Stimulated activated CD4-positive, alpha-beta T cell treated with anti-CD3 and anti-CD28 coated beads, Interleukin-15, amount 100 ng/mL, for 1 hour (primary cell): ENCODE measurements around the gene LRRC74B.
"Not testable (repeated sequence)": the region's sequence is repeated elsewhere in the genome, so short reads cannot be mapped to it uniquely, and the experiment has no call there.

ENCODE experiments used
- DNase-seq, 2 donors: peaks; one replicate each; pipeline ENCODE4 v3.0.0-alpha.2; 2020; ENCODE audit warnings: low read depth in 1 of 2, low spot score in 1 of 2

Gene LRRC74B

GRCh38 chr22:21054046-21054713 is 8.4 kb downstream of the LRRC74B start:
- DNase-seq = no peak

- no peak for DNase-seq
Measured at GRCh38 chr22:21054714-21055563, 9.2 kb downstream of the LRRC74B start.

- DNase-seq = no peak
Measured at GRCh38 chr22:21055564-21055834, 9.8 kb downstream of the LRRC74B start.

- no peak for DNase-seq
Measured at GRCh38 chr22:21055880-21056319, 10.2 kb downstream of the LRRC74B start.

GRCh38 chr22:21060363-21060762 is 14.6 kb downstream of the LRRC74B start:
- DNase-seq = not testable (repeated sequence)

GRCh38 chr22:21061660-21062321 is 16.0 kb downstream of the LRRC74B start:
- DNase-seq = not testable (repeated sequence)

- not testable (repeated sequence) for DNase-seq
Measured at GRCh38 chr22:21064425-21064824, 18.7 kb downstream of the LRRC74B start.

GRCh38 chr22:21064917-21065864 is 19.4 kb downstream of the LRRC74B start:
- no peak for DNase-seq

- DNase-seq = no peak
Measured at GRCh38 chr22:21067075-21067900, 21.5 kb downstream of the LRRC74B start.

GRCh38 chr22:21067901-21068680 is 22.3 kb downstream of the LRRC74B start:
- DNase-seq = no peak

GRCh38 chr22:21068681-21069276 is 23.0 kb downstream of the LRRC74B start:
- DNase-seq = no peak

- no peak for DNase-seq
Measured at GRCh38 chr22:21069375-21069774, 23.6 kb downstream of the LRRC74B start.

GRCh38 chr22:21070690-21071615 is 25.2 kb downstream of the LRRC74B start:
- DNase-seq = no peak

GRCh38 chr22:21071796-21072195 is 26.1 kb downstream of the LRRC74B start:
- not testable (repeated sequence) for DNase-seq

- no peak for DNase-seq
Measured at GRCh38 chr22:21073023-21073422, 27.3 kb downstream of the LRRC74B start.

GRCh38 chr22:21073482-21073881 is 27.7 kb downstream of the LRRC74B start:
- no peak for DNase-seq

GRCh38 chr22:21074102-21074715 is 28.5 kb downstream of the LRRC74B start:
- DNase-seq = no peak
